Neural cell (in vitro differentiated cells): ENCODE measurements around the gene FAM117B. TPM values are rescaled to one million over a fixed set of nuclear protein-coding genes. Genes with fewer than 3 reads are reported as not detected.

Experiments used
- H2AFZ ChIP-seq: fragments of 200-600, 300-800 bp; sonication (generic), shearing (Covaris generic); 2 replicates; pipeline ENCODE4 v1.6.0; 2014; ENCODE audit warnings: low read depth, mild to moderate bottlenecking, antibody characterized with exemption, low read length, moderate library complexity
- H3F3A ChIP-seq: fragments of 200-600 bp; shearing (Covaris generic); 2 replicates; pipeline ENCODE4 v1.6.1; 2016; ENCODE audit warnings: mild to moderate bottlenecking, moderate library complexity, mixed read lengths, antibody characterized with exemption, low read length; ENCODE audit not compliant: insufficient read depth, poor library complexity, severe bottlenecking
- H3K27ac ChIP-seq: fragments of 200-600, 300-800 bp; sonication (generic), shearing (Covaris generic); 2 replicates; pipeline ENCODE4 v1.5.1; 2014; ENCODE audit warnings: mild to moderate bottlenecking, low read length, moderate library complexity
- H3K27me3 ChIP-seq: fragments of 300-800, 200-600 bp; sonication (generic), shearing (Covaris generic); 2 replicates; pipeline ENCODE4 v1.6.0; 2014; ENCODE audit warnings: mild to moderate bottlenecking, low read depth, low read length, moderate library complexity; ENCODE audit not compliant: insufficient read depth
- H3K36me3 ChIP-seq: fragments of 300-800, 200-600 bp; sonication (generic), shearing (Covaris generic); 2 replicates; pipeline ENCODE4 v1.5.1; 2014; ENCODE audit warnings: mild to moderate bottlenecking, antibody characterized with exemption, low read length, moderate library complexity; ENCODE audit not compliant: insufficient read depth
- H3K4me2 ChIP-seq: fragments of 300-800, 200-600 bp; sonication (generic), shearing (Covaris generic); 2 replicates; pipeline ENCODE4 v1.6.0; 2014; ENCODE audit warnings: mild to moderate bottlenecking, low read length
- H3K4me3 ChIP-seq: fragments of 300-800, 200-600 bp; sonication (generic), shearing (Covaris generic); 2 replicates; pipeline ENCODE4 v1.5.1; 2014; ENCODE audit warnings: mild to moderate bottlenecking, low read length, moderate library complexity
- H3K79me2 ChIP-seq: fragments of 200-600 bp; shearing (Covaris generic); replicated peaks from 2 replicates; pipeline ENCODE4 v1.6.0; 2014; ENCODE audit warnings: mild to moderate bottlenecking, low read length, moderate library complexity; ENCODE audit not compliant: insufficient read depth
- H3K9ac ChIP-seq: fragments of 300-800, 200-600 bp; sonication (generic), shearing (Covaris generic); 2 replicates; pipeline ENCODE4 v1.6.1; 2016; ENCODE audit warnings: mild to moderate bottlenecking, low read length, mixed read lengths
- H3K9me2 ChIP-seq: fragments of 200-600 bp; shearing (Covaris generic); 2 replicates; pipeline ENCODE4 v1.6.1; 2016; ENCODE audit warnings: mild to moderate bottlenecking, low read length, mixed read lengths; ENCODE audit not compliant: insufficient read depth
- H3K9me3 ChIP-seq: fragments of 200-600, 300-800 bp; sonication (generic), shearing (Covaris generic); 2 replicates; pipeline ENCODE4 v1.6.1; 2016; ENCODE audit warnings: mild to moderate bottlenecking, mixed run types, low read length, moderate library complexity, mixed read lengths
- H4K20me1 ChIP-seq: fragments of 200-600 bp; shearing (Covaris generic); 2 replicates; pipeline ENCODE4 v1.6.1; 2016; ENCODE audit warnings: mild to moderate bottlenecking, mixed run types; ENCODE audit not compliant: insufficient read depth
- CTCF ChIP-seq: fragments of 450-650 bp; IDR thresholded peaks from 2 replicates; pipeline ENCODE4 v1.5.1; 2014; ENCODE audit warnings: antibody characterized with exemption, mild to moderate bottlenecking, moderate library complexity; ENCODE audit not compliant: poor library complexity, severe bottlenecking
- EP300 ChIP-seq: fragments of 450-650 bp; conservative IDR thresholded peaks from 2 replicates; pipeline ENCODE4 v1.6.1; 2014; ENCODE audit warnings: antibody characterized with exemption, mild to moderate bottlenecking, moderate library complexity; ENCODE audit not compliant: poor library complexity, severe bottlenecking
- EZH2 ChIP-seq: fragments of 200-600, 300-800 bp; shearing (Covaris generic), sonication (generic); IDR thresholded peaks from 2 replicates; pipeline ENCODE4 v1.6.1; 2014; ENCODE audit warnings: antibody characterized with exemption, low read length, borderline replicate concordance, mild to moderate bottlenecking; ENCODE audit not compliant: insufficient read depth, poor library complexity, severe bottlenecking
- MXI1 ChIP-seq: fragments of 450-650 bp; conservative IDR thresholded peaks from 2 replicates; pipeline ENCODE4 v1.6.1; 2014; ENCODE audit warnings: antibody characterized with exemption, mild to moderate bottlenecking; ENCODE audit not compliant: poor library complexity, severe bottlenecking
- POLR2AphosphoS5 ChIP-seq: IDR thresholded peaks from 2 replicates; pipeline ENCODE4 v1.6.1; 2012
- RAD21 ChIP-seq: fragments of 450-650 bp; conservative IDR thresholded peaks from 2 replicates; pipeline ENCODE4 v1.6.1; 2014; ENCODE audit warnings: antibody characterized with exemption, mild to moderate bottlenecking, moderate library complexity
- REST ChIP-seq: IDR thresholded peaks from 2 replicates; pipeline ENCODE4 v1.6.1; 2012; ENCODE audit warnings: borderline replicate concordance
- SMC3 ChIP-seq: fragments of 450-650 bp; conservative IDR thresholded peaks from 2 replicates; pipeline ENCODE4 v1.6.1; 2014; ENCODE audit warnings: antibody characterized with exemption, mild to moderate bottlenecking, moderate library complexity; ENCODE audit not compliant: poor library complexity
- TAF1 ChIP-seq: IDR thresholded peaks from 2 replicates; pipeline ENCODE4 v1.6.1; 2012; ENCODE audit warnings: low read depth
- polyA plus RNA-seq: library from polyadenylated mRNA; depleted of rRNA; stranded (reverse); fragments of >200 nt; gene quantifications from 2 replicates; pipeline ENCODE4 v1.2.3, GENCODE V29; 2014

FAM117B gene
- polyA plus RNA-seq, 1 donor from 2014 or later, result 32.9 TPM

GRCh38 chr2:202778217-202778616 lies 143.4 kb downstream of the FAM117B start:
- H3K36me3 ChIP-seq, result peaks cover 23% of the 10 kb centered on the region
- no peak overlapping the region for H3K9ac ChIP-seq
- H3K79me2 ChIP-seq, result no peaks in the 10 kb centered on the region
- TF ChIP-seq MXI1, result no peak
- TF ChIP-seq EP300, result no peak
- TF ChIP-seq TAF1, result no peak
- no peak for TF ChIP-seq EZH2
- TF ChIP-seq CTCF, result no peak
- TF ChIP-seq RAD21, result no peak
- no peak for TF ChIP-seq POLR2AphosphoS5
- no peak for TF ChIP-seq REST
- no peak for TF ChIP-seq SMC3
- H3K9me3 ChIP-seq, result no peaks in the 10 kb centered on the region
- no peaks in the 10 kb centered on the region for H3K9me2 ChIP-seq
- H3K4me3 ChIP-seq, result no peak overlapping the region
- H3K4me2 ChIP-seq, result no peak overlapping the region
- peaks cover 6% of the 10 kb centered on the region for H4K20me1 ChIP-seq
- H3F3A ChIP-seq, result no peaks in the 10 kb centered on the region
- no peak overlapping the region for H3K27ac ChIP-seq
- H2AFZ ChIP-seq, result no peak overlapping the region
- no peaks in the 10 kb centered on the region for H3K27me3 ChIP-seq

GRCh38 chr2:202780514-202781021 lies 145.8 kb downstream of the FAM117B start:
- Histone ChIP-seq H3K27me3 (no peaks in the 10 kb centered on the region), H3K79me2 (no peaks in the 10 kb centered on the region), H3K4me3 (no peak overlapping the region), H2AFZ (no peak overlapping the region), H3K27ac (no peak overlapping the region), H3K9me2 (no peaks in the 10 kb centered on the region), H4K20me1 (peaks cover 6% of the 10 kb centered on the region), H3K36me3 (peaks cover 19% of the 10 kb centered on the region), H3K4me2 (no peak overlapping the region), H3F3A (no peaks in the 10 kb centered on the region), H3K9me3 (no peaks in the 10 kb centered on the region), H3K9ac (no peak overlapping the region)
- TF ChIP-seq SMC3 (no peak), CTCF (no peak), REST (no peak), EZH2 (no peak), POLR2AphosphoS5 (no peak), MXI1 (no peak), RAD21 (no peak), EP300 (no peak), TAF1 (no peak)
